Measurements from ENCODE around the gene BRPF1. TPM values are rescaled to one million over a fixed set of nuclear protein-coding genes. Genes with fewer than 3 reads are reported as not detected.

BRPF1 gene
- total and polyA plus RNA-seq, 10 of the 15 experiments (the other 5 are each of a cell fraction or from before 2014, with no cell fraction given), result 1.2 to 25.3 (median 13.6) TPM

DNA sequence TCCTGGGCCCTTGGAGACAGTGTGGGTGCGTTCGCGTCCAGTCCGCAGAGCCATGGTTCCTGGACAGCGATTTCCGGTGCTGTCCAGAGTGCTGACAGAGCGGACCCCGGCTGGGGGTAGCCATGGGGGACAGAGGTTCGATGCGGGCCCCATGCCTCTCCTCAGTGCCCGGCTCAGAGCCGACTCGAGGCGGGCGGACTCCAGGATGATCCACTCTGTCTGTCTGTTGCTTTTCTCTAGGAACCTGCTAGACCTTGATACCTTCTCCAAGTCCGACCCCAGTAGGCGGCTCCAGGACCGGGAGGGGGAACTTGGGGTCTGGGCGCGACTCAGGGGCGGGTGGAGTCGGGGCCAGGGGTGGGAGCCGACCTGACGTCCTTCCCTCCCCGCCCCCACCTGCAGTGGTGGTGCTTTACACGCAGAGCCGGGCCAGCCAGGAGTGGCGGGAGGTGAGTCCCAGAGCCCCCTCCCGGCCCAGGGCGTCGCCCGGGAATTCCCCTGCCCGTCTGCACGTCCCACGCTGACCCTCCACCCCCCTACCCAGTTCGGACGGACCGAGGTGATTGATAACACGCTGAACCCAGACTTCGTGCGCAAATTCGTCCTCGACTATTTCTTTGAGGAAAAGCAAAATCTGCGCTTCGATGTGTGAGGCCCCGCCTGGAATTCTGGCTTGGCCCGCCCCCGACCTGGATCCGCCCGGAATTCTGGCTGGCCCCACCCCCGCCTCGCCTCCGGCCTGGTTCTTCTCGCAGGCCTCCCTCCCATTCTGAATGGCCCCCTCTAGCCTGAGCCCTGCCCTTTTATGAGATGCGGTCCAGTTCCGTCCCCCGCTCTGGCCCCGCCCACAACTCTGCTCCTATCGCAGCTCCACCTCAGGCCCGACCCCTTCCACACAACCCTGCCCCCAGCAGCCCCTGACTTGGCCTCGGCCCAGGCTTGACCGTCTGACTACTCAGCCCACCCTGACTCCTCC, 26.9 kb upstream of the BRPF1 start (continued):
- TF ChIP-seq, protein P1, sequence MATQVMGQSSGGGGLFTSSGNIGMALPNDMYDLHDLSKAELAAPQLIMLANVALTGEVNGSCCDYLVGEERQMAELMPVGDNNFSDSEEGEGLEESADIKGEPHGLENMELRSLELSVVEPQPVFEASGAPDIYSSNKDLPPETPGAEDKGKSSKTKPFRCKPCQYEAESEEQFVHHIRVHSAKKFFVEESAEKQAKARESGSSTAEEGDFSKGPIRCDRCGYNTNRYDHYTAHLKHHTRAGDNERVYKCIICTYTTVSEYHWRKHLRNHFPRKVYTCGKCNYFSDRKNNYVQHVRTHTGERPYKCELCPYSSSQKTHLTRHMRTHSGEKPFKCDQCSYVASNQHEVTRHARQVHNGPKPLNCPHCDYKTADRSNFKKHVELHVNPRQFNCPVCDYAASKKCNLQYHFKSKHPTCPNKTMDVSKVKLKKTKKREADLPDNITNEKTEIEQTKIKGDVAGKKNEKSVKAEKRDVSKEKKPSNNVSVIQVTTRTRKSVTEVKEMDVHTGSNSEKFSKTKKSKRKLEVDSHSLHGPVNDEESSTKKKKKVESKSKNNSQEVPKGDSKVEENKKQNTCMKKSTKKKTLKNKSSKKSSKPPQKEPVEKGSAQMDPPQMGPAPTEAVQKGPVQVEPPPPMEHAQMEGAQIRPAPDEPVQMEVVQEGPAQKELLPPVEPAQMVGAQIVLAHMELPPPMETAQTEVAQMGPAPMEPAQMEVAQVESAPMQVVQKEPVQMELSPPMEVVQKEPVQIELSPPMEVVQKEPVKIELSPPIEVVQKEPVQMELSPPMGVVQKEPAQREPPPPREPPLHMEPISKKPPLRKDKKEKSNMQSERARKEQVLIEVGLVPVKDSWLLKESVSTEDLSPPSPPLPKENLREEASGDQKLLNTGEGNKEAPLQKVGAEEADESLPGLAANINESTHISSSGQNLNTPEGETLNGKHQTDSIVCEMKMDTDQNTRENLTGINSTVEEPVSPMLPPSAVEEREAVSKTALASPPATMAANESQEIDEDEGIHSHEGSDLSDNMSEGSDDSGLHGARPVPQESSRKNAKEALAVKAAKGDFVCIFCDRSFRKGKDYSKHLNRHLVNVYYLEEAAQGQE (IDR thresholded peaks at IDR 0.05; ENCODE audit: low read depth, low read length), result peak; percentile 95
- TF ChIP-seq, protein P2, sequence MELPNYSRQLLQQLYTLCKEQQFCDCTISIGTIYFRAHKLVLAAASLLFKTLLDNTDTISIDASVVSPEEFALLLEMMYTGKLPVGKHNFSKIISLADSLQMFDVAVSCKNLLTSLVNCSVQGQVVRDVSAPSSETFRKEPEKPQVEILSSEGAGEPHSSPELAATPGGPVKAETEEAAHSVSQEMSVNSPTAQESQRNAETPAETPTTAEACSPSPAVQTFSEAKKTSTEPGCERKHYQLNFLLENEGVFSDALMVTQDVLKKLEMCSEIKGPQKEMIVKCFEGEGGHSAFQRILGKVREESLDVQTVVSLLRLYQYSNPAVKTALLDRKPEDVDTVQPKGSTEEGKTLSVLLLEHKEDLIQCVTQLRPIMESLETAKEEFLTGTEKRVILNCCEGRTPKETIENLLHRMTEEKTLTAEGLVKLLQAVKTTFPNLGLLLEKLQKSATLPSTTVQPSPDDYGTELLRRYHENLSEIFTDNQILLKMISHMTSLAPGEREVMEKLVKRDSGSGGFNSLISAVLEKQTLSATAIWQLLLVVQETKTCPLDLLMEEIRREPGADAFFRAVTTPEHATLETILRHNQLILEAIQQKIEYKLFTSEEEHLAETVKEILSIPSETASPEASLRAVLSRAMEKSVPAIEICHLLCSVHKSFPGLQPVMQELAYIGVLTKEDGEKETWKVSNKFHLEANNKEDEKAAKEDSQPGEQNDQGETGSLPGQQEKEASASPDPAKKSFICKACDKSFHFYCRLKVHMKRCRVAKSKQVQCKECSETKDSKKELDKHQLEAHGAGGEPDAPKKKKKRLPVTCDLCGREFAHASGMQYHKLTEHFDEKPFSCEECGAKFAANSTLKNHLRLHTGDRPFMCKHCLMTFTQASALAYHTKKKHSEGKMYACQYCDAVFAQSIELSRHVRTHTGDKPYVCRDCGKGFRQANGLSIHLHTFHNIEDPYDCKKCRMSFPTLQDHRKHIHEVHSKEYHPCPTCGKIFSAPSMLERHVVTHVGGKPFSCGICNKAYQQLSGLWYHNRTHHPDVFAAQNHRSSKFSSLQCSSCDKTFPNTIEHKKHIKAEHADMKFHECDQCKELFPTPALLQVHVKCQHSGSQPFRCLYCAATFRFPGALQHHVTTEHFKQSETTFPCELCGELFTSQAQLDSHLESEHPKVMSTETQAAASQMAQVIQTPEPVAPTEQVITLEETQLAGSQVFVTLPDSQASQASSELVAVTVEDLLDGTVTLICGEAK (IDR thresholded peaks at IDR 0.05; ENCODE audit: borderline replicate concordance), result peak; percentile 37; the same call in 1 of the 2 replicates
- TF ChIP-seq YY1 (IDR thresholded peaks at IDR 0.05; ENCODE audit: low read depth, low read length) (0 out of 2 replicates have a peak, but pooled peaks have one; percentile 16), RCOR1 (conservative IDR thresholded peaks at IDR 0.05; ENCODE audit: low read depth, low read length) (no peak), SREBF1 (IDR thresholded peaks at IDR 0.05; ENCODE audit: low read length) (peak; percentile 67; the same call in 1 of the 2 replicates), JUND (IDR thresholded peaks at IDR 0.05; ENCODE audit: low read depth, low read length) (no peak), NRF1 (conservative IDR thresholded peaks at IDR 0.05; ENCODE audit: low read depth, low read length) (no peak), FOXK2 (IDR thresholded peaks at IDR 0.05) (no peak)
- TF ChIP-seq, protein P3, sequence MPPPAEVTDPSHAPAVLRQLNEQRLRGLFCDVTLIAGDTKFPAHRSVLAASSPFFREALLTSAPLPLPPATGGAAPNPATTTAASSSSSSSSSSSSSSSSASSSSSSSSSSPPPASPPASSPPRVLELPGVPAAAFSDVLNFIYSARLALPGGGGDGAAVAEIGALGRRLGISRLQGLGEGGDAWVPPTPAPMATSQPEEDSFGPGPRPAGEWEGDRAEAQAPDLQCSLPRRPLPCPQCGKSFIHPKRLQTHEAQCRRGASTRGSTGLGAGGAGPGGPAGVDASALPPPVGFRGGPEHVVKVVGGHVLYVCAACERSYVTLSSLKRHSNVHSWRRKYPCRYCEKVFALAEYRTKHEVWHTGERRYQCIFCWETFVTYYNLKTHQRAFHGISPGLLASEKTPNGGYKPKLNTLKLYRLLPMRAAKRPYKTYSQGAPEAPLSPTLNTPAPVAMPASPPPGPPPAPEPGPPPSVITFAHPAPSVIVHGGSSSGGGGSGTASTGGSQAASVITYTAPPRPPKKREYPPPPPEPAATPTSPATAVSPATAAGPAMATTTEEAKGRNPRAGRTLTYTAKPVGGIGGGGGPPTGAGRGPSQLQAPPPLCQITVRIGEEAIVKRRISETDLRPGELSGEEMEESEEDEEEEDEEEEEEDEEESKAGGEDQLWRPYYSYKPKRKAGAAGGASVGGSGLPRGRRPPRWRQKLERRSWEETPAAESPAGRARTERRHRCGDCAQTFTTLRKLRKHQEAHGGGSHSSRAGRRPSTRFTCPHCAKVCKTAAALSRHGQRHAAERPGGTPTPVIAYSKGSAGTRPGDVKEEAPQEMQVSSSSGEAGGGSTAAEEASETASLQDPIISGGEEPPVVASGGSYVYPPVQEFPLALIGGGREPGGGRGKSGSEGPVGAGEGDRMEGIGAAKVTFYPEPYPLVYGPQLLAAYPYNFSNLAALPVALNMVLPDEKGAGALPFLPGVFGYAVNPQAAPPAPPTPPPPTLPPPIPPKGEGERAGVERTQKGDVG (CRISPR knock-in tag; IDR thresholded peaks at IDR 0.05), result no peak

All from GM12878 (cell line).